HEK293 (cell line): ENCODE measurements around the gene ARHGAP45.

ENCODE experiments used
- GFI1B ChIP-seq: fragments of 450-650 bp; formaldehyde crosslinking; IDR thresholded peaks from 2 replicates; pipeline ENCODE4 v1.5.1; 2016; ENCODE audit warnings: missing biosample characterization, missing genetic modification characterization
- ZFP37 ChIP-seq: fragments of 450-650 bp; formaldehyde crosslinking; IDR thresholded peaks from 2 replicates; pipeline ENCODE4 v1.5.1; 2016; ENCODE audit warnings: missing biosample characterization, missing genetic modification characterization
- ZNF350 ChIP-seq: fragments of 450-650 bp; formaldehyde crosslinking; IDR thresholded peaks from 2 replicates; pipeline ENCODE4 v1.5.0; 2017; ENCODE audit warnings: missing biosample characterization, mild to moderate bottlenecking, missing genetic modification characterization
- ZNF48 ChIP-seq: fragments of 450-650 bp; formaldehyde crosslinking; IDR thresholded peaks from 2 replicates; pipeline ENCODE4 v1.5.1; 2016; ENCODE audit warnings: missing biosample characterization, missing genetic modification characterization
- TF ChIP-seq, protein P1 (sequence below): fragments of 450-650 bp; formaldehyde crosslinking; IDR thresholded peaks from 2 replicates; pipeline ENCODE4 v1.5.1; 2016; ENCODE audit warnings: missing biosample characterization, missing genetic modification characterization
- TF ChIP-seq, protein P2 (sequence below): fragments of 450-650 bp; formaldehyde crosslinking; optimal IDR thresholded peaks from 2 replicates; pipeline ENCODE3; 2016; ENCODE audit warnings: missing biosample characterization, mild to moderate bottlenecking, missing genetic modification characterization

DNA sequence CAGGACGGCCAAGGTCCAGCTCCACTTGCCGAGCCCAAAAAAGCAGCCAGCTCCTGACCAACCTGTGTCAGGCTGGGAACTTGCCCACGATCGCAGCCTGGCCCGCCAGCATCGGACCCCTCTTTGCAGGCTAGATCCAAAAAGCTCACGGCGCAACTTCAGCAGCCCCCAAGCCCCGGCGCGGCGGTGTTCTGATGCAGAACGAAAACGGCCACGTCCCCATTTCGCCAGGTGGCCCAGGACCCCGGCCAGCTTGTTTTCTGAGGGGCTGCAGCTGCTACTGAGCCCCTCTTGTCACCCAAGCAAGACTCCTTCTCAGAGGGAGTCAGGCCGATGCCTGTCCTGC, 47.4 kb upstream of the ARHGAP45 start:
- TF ChIP-seq ZNF48 (tag by site-specific recombination), result no peak
- TF ChIP-seq, protein P1, sequence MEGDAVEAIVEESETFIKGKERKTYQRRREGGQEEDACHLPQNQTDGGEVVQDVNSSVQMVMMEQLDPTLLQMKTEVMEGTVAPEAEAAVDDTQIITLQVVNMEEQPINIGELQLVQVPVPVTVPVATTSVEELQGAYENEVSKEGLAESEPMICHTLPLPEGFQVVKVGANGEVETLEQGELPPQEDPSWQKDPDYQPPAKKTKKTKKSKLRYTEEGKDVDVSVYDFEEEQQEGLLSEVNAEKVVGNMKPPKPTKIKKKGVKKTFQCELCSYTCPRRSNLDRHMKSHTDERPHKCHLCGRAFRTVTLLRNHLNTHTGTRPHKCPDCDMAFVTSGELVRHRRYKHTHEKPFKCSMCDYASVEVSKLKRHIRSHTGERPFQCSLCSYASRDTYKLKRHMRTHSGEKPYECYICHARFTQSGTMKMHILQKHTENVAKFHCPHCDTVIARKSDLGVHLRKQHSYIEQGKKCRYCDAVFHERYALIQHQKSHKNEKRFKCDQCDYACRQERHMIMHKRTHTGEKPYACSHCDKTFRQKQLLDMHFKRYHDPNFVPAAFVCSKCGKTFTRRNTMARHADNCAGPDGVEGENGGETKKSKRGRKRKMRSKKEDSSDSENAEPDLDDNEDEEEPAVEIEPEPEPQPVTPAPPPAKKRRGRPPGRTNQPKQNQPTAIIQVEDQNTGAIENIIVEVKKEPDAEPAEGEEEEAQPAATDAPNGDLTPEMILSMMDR (tag by site-specific recombination), result no peak
- no peak for TF ChIP-seq GFI1B (tag by site-specific recombination)
- TF ChIP-seq ZNF350 (tag by site-specific recombination), result no peak
- TF ChIP-seq, protein P2, sequence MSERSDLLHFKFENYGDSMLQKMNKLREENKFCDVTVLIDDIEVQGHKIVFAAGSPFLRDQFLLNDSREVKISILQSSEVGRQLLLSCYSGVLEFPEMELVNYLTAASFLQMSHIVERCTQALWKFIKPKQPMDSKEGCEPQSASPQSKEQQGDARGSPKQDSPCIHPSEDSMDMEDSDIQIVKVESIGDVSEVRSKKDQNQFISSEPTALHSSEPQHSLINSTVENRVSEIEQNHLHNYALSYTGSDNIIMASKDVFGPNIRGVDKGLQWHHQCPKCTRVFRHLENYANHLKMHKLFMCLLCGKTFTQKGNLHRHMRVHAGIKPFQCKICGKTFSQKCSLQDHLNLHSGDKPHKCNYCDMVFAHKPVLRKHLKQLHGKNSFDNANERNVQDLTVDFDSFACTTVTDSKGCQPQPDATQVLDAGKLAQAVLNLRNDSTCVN, result no peak
- TF ChIP-seq ZFP37 (tag by site-specific recombination), result no peak
